Neuronal stem cell (in vitro differentiated cells): ENCODE results near the gene MRC2.
A peak's percentile ranks its signal among the peaks of the same experiment; 100 is the strongest.

ENCODE experiments used
- DNase-seq: peaks from one replicate; pipeline ENCODE4 v3.0.0-alpha.2; 2013; ENCODE audit warnings: low spot score
- H2AFZ ChIP-seq: one replicate; pipeline ENCODE4 v1.6.1; 2013; ENCODE audit warnings: mild to moderate bottlenecking, low read length, inconsistent platforms
- H2AK5ac ChIP-seq: 2 replicates; pipeline ENCODE4 v1.6.1; 2013; ENCODE audit warnings: low read depth, mild to moderate bottlenecking, inconsistent platforms, low read length, moderate library complexity, mixed read lengths
- H2BK120ac ChIP-seq: 2 replicates; pipeline ENCODE4 v1.6.1; 2013; ENCODE audit warnings: low read depth, mild to moderate bottlenecking, inconsistent platforms, low read length, moderate library complexity, mixed read lengths
- H2BK12ac ChIP-seq: one replicate; pipeline ENCODE4 v1.6.1; 2013; ENCODE audit warnings: low read length, inconsistent platforms
- H2BK15ac ChIP-seq: 2 replicates; pipeline ENCODE4 v1.6.1; 2013; ENCODE audit warnings: mild to moderate bottlenecking, low read length, inconsistent platforms, mixed read lengths
- H2BK5ac ChIP-seq: one replicate; pipeline ENCODE4 v1.6.1; 2013; ENCODE audit warnings: inconsistent platforms, mild to moderate bottlenecking, low read length, moderate library complexity
- H3K14ac ChIP-seq: one replicate; pipeline ENCODE4 v1.6.1; 2013; ENCODE audit warnings: low read length, inconsistent platforms
- H3K18ac ChIP-seq: 2 replicates; pipeline ENCODE4 v1.6.1; 2013; ENCODE audit warnings: low read length, inconsistent platforms
- H3K23ac ChIP-seq: 2 replicates; pipeline ENCODE4 v1.6.1; 2013; ENCODE audit warnings: low read depth, mild to moderate bottlenecking, mixed read lengths, low read length, inconsistent platforms; ENCODE audit not compliant: poor library complexity
- H3K27ac ChIP-seq: replicated peaks from 3 replicates; pipeline ENCODE4 v1.5.1; 2013; ENCODE audit warnings: low read length, inconsistent platforms
- H3K27me3 ChIP-seq, 3 experiments: 2 replicates each; pipeline ENCODE4 v1.6.1; 2013; ENCODE audit warnings: low read length in 3 of 3, mild to moderate bottlenecking in 2 of 3, inconsistent platforms in 1 of 3, low read depth in 1 of 3, mixed read lengths in 1 of 3, moderate library complexity in 1 of 3; ENCODE audit not compliant: control insufficient read depth in 3 of 3, insufficient read depth in 3 of 3
- H3K36me3 ChIP-seq, 2 donors: replicated peaks in 1 of 2; 2 replicates each; pipeline ENCODE4 v1.6.1; 2013; ENCODE audit warnings: low read length in 2 of 2; ENCODE audit not compliant: control insufficient read depth in 2 of 2, insufficient read depth in 2 of 2
- H3K4ac ChIP-seq: 2 replicates; pipeline ENCODE4 v1.6.1; 2013; ENCODE audit warnings: inconsistent platforms, mild to moderate bottlenecking, low read length, moderate library complexity
- H3K4me1 ChIP-seq, 2 donors: 1 replicate in 1 of 2; 2 replicates in 1 of 2; pipeline ENCODE4 v1.6.1; 2013; ENCODE audit warnings: low read length in 2 of 2, low read depth in 1 of 2; ENCODE audit not compliant: control insufficient read depth in 2 of 2, insufficient read depth in 1 of 2
- H3K4me2 ChIP-seq: one replicate; pipeline ENCODE4 v1.6.1; 2013; ENCODE audit warnings: mild to moderate bottlenecking, low read length, inconsistent platforms; ENCODE audit not compliant: insufficient read depth, poor library complexity, severe bottlenecking
- H3K4me3 ChIP-seq, 2 donors: 2 replicates each; pipeline ENCODE4 v1.5.1; 2013; ENCODE audit warnings: low read length in 2 of 2, mild to moderate bottlenecking in 2 of 2, inconsistent platforms in 1 of 2, moderate library complexity in 1 of 2
- H3K79me1 ChIP-seq: one replicate; pipeline ENCODE4 v1.6.1; 2013; ENCODE audit warnings: low read depth, mild to moderate bottlenecking, inconsistent platforms, low read length, moderate library complexity
- H3K9ac ChIP-seq: one replicate; pipeline ENCODE4 v1.6.1; 2013; ENCODE audit warnings: mild to moderate bottlenecking, low read depth, low read length, inconsistent platforms; ENCODE audit not compliant: poor library complexity
- H3K9me3 ChIP-seq, 2 donors: replicated peaks in 1 of 2; 2 replicates each; pipeline versions ENCODE3 to v1.6.1; 2013; ENCODE audit warnings: low read length in 2 of 2, mild to moderate bottlenecking in 2 of 2, inconsistent platforms in 1 of 2, low read depth in 1 of 2, mixed read lengths in 1 of 2, moderate library complexity in 1 of 2; ENCODE audit not compliant: control insufficient read depth in 2 of 2, insufficient read depth in 1 of 2
- H4K8ac ChIP-seq: one replicate; pipeline ENCODE4 v1.6.1; 2013; ENCODE audit warnings: low read depth, mild to moderate bottlenecking, inconsistent platforms, low read length, moderate library complexity
- H4K91ac ChIP-seq: one replicate; pipeline ENCODE4 v1.6.1; 2013; ENCODE audit warnings: low read length, low read depth, mild to moderate bottlenecking, inconsistent platforms; ENCODE audit not compliant: poor library complexity
- WGBS, 2 donors: extraction: QIAGEN DNeasy Blood & Tissue Kit; methylation state at CpG; one replicate each; pipeline ENCODE4 v1.1.7; 2013; ENCODE audit warnings: missing lambda C conversion rate in 2 of 2, mixed read lengths in 1 of 2; ENCODE audit not compliant: insufficient read length in 2 of 2, insufficient replicate concordance in 1 of 2; ENCODE audit errors: extremely low coverage in 2 of 2; 5-methylcytosine and 5-hydroxymethylcytosine counted together

MRC2 gene

GRCh38 chr17:62628831-62629555 is 1.5 kb downstream of the MRC2 start:
- no peaks in the 10 kb centered on the region for H3K9me3 ChIP-seq
- peak overlapping the region; percentile 90 for H3K4me2 ChIP-seq
- no peak for DNase-seq
- H2BK5ac ChIP-seq = peak overlapping the region; percentile 97
- H4K8ac ChIP-seq = no peak overlapping the region
- no peak overlapping the region for H2BK12ac ChIP-seq
- H3K79me1 ChIP-seq = peaks cover 9% of the 10 kb centered on the region
- H3K14ac ChIP-seq = peak overlapping the region; percentile 22
- H2AFZ ChIP-seq = peak overlapping the region; percentile 92
- no peak overlapping the region for H2BK120ac ChIP-seq
- peak overlapping the region; percentile 56 for H3K9ac ChIP-seq
- peak overlapping the region; percentile 74 for H3K18ac ChIP-seq
- H3K27me3 ChIP-seq = no peaks in the 10 kb centered on the region
- WGBS, 2 donors = no CpG with 5 or more reads among the region's 19 CpGs
- peaks cover 29 to 34% of the 10 kb centered on the region in 2 donors for H3K4me1 ChIP-seq
- peaks cover 0 to 23% of the 10 kb centered on the region in 2 donors for H3K36me3 ChIP-seq
- H4K91ac ChIP-seq = no peak overlapping the region
- peak overlapping the region; percentile 23 for H2AK5ac ChIP-seq
- no peak overlapping the region for H3K27ac ChIP-seq
- no peak overlapping the region for H3K4ac ChIP-seq
- H3K23ac ChIP-seq = no peak overlapping the region
- peak overlapping the region; percentile 8 for H2BK15ac ChIP-seq
- H3K4me3 ChIP-seq = peak overlapping the region; percentile 29 to 73

- Histone ChIP-seq H4K91ac (no peak overlapping the region), H3K4me3 (peak overlapping the region; percentile 29 to 73), H3K79me1 (peaks cover 9% of the 10 kb centered on the region), H3K9me3 (no peaks in the 10 kb centered on the region), H3K4ac (no peak overlapping the region), H3K18ac (peak overlapping the region; percentile 42), H3K14ac (peak overlapping the region; percentile 22), H4K8ac (no peak overlapping the region), H3K27me3 (no peaks in the 10 kb centered on the region), H2AFZ (no peak overlapping the region), H2BK120ac (no peak overlapping the region), H2BK5ac (no peak overlapping the region), H3K4me1 (peaks cover 29 to 39% of the 10 kb centered on the region in 2 donors), H3K9ac (no peak overlapping the region), H3K23ac (no peak overlapping the region), H2BK12ac (no peak overlapping the region), H2AK5ac (peak overlapping the region; percentile 23), H3K36me3 (peaks cover 0 to 26% of the 10 kb centered on the region in 2 donors), H3K4me2 (no peak overlapping the region), H3K27ac (no peak overlapping the region), H2BK15ac (peak overlapping the region; percentile 8)
- no peak for DNase-seq
- no CpG with 5 or more reads among the region's 19 CpGs for WGBS, 2 donors
These were observed 2.3 kb downstream of the MRC2 start for GRCh38 chr17:62629556-62630364.

- Histone ChIP-seq H3K18ac (no peak overlapping the region), H4K91ac (no peak overlapping the region), H2BK15ac (no peak overlapping the region), H3K79me1 (peaks cover 9% of the 10 kb centered on the region), H3K36me3 (peaks cover 0 to 27% of the 10 kb centered on the region in 2 donors), H2BK120ac (no peak overlapping the region), H3K23ac (no peak overlapping the region), H2AFZ (no peak overlapping the region), H2BK5ac (no peak overlapping the region), H3K4me3 (no peak overlapping the region), H3K27me3 (no peaks in the 10 kb centered on the region), H4K8ac (no peak overlapping the region), H3K4me2 (no peak overlapping the region), H3K9me3 (no peaks in the 10 kb centered on the region), H3K14ac (no peak overlapping the region), H3K9ac (no peak overlapping the region), H2BK12ac (no peak overlapping the region), H3K4me1 (peaks cover 29 to 39% of the 10 kb centered on the region in 2 donors), H3K4ac (no peak overlapping the region), H3K27ac (no peak overlapping the region), H2AK5ac (peak overlapping the region; percentile 11)
- no CpG with 5 or more reads among the region's 12 CpGs for WGBS, 2 donors
- DNase-seq = no peak
These were observed 3.1 kb downstream of the MRC2 start for GRCh38 chr17:62630365-62631085.
